HEK293 (cell line): ENCODE results near the gene CSNK1G2.

Experiments used
- CTCF ChIA-PET: fragments of 350-600 bp; formaldehyde crosslinking; extraction: SDS; loops from one replicate; lab custom pipeline; 2021; ENCODE audit warnings: antibody characterized with exemption; lab: Yijun Ruan, JAX
- POLR2A ChIA-PET: fragments of 300-600 bp; formaldehyde crosslinking; extraction: SDS; loops from one replicate; lab custom pipeline; 2020; ENCODE audit warnings: antibody characterized with exemption, inconsistent platforms; lab: Yijun Ruan, JAX
- H3K27ac ChIP-seq: fragments of 200-500 bp; sonication (Bioruptor generic); 2 replicates; pipeline ENCODE4 v1.5.1; 2014; ENCODE audit warnings: low read depth, low read length, control low read depth, inconsistent platforms; ENCODE audit errors: extremely low read depth
- H3K36me3 ChIP-seq, 2 experiments: fragments of 200-500 bp in 1 of 2; sonication (Bioruptor generic) in 1 of 2; 1 replicate in 1 of 2; 2 replicates in 1 of 2; pipeline ENCODE4 v1.5.1; 2014 to 2017; ENCODE audit warnings: inconsistent platforms in 2 of 2, low read length in 2 of 2; ENCODE audit not compliant: control insufficient read depth in 2 of 2, insufficient read depth in 1 of 2
- H3K4me1 ChIP-seq: fragments of 200-500 bp; sonication (Bioruptor generic); 2 replicates; pipeline ENCODE4 v1.5.1; 2014; ENCODE audit warnings: mild to moderate bottlenecking, low read length, inconsistent platforms; ENCODE audit not compliant: control insufficient read depth, insufficient read depth
- H3K4me3 ChIP-seq: 2 replicates; pipeline ENCODE4 v1.5.1; 2011; ENCODE audit warnings: low read depth, mild to moderate bottlenecking, control low read depth, low read length, moderate library complexity
- H3K9me3 ChIP-seq: fragments of 200-500 bp; sonication (Bioruptor generic); 2 replicates; pipeline ENCODE4 v1.5.1; 2014; ENCODE audit warnings: low read depth, low read length, inconsistent platforms; ENCODE audit not compliant: control insufficient read depth, insufficient read depth
- IKZF3 ChIP-seq: fragments of 450-650 bp; IDR thresholded peaks from 2 replicates; pipeline ENCODE4 v1.5.0; 2018; ENCODE audit warnings: missing biosample characterization, mild to moderate bottlenecking, missing genetic modification characterization, moderate library complexity
- PRDM10 ChIP-seq: fragments of 450-650 bp; formaldehyde crosslinking; IDR thresholded peaks from 2 replicates; pipeline ENCODE4 v1.5.1; 2016; ENCODE audit warnings: missing biosample characterization, missing genetic modification characterization
- PRDM2 ChIP-seq: fragments of 450-650 bp; formaldehyde crosslinking; IDR thresholded peaks from 2 replicates; pipeline ENCODE4 v1.5.1; 2016; ENCODE audit warnings: missing biosample characterization, missing genetic modification characterization, borderline replicate concordance
- RBAK ChIP-seq: fragments of 450-650 bp; formaldehyde crosslinking; IDR thresholded peaks from 2 replicates; pipeline ENCODE4 v1.5.1; 2016; ENCODE audit warnings: missing biosample characterization, missing genetic modification characterization
- SCRT1 ChIP-seq: fragments of 450-650 bp; formaldehyde crosslinking; IDR thresholded peaks from 2 replicates; pipeline ENCODE4 v1.5.1; 2016; ENCODE audit warnings: missing biosample characterization, missing genetic modification characterization, borderline replicate concordance
- SCRT2 ChIP-seq: fragments of 450-650 bp; formaldehyde crosslinking; IDR thresholded peaks from 2 replicates; pipeline ENCODE4 v1.5.1; 2016; ENCODE audit warnings: missing biosample characterization, missing genetic modification characterization
- SP7 ChIP-seq: fragments of 450-650 bp; formaldehyde crosslinking; IDR thresholded peaks from 2 replicates; pipeline ENCODE4 v1.5.1; 2016; ENCODE audit warnings: missing biosample characterization, missing genetic modification characterization
- ZBTB6 ChIP-seq: fragments of 450-650 bp; formaldehyde crosslinking; IDR thresholded peaks from 2 replicates; pipeline ENCODE4 v1.5.1; 2017; ENCODE audit warnings: missing biosample characterization, missing genetic modification characterization
- ZBTB8A ChIP-seq: fragments of 450-650 bp; formaldehyde crosslinking; IDR thresholded peaks from 2 replicates; pipeline ENCODE4 v1.5.1; 2016; ENCODE audit warnings: missing biosample characterization, missing genetic modification characterization
- ZNF184 ChIP-seq: fragments of 450-650 bp; IDR thresholded peaks from 2 replicates; pipeline ENCODE4 v1.5.1; 2018; ENCODE audit warnings: missing biosample characterization, mild to moderate bottlenecking, missing genetic modification characterization
- ZNF2 ChIP-seq: fragments of 450-650 bp; formaldehyde crosslinking; IDR thresholded peaks from 2 replicates; pipeline ENCODE4 v1.5.1; 2016; ENCODE audit warnings: missing biosample characterization, missing genetic modification characterization
- ZNF211 ChIP-seq: fragments of 450-650 bp; formaldehyde crosslinking; IDR thresholded peaks from 2 replicates; pipeline ENCODE4 v1.5.1; 2016; ENCODE audit warnings: low read depth, missing biosample characterization, missing genetic modification characterization
- ZNF398 ChIP-seq: fragments of 450-650 bp; formaldehyde crosslinking; IDR thresholded peaks from 2 replicates; pipeline ENCODE4 v1.5.1; 2017; ENCODE audit warnings: missing biosample characterization, missing genetic modification characterization
- ZNF521 ChIP-seq: fragments of 450-650 bp; formaldehyde crosslinking; IDR thresholded peaks from 2 replicates; pipeline ENCODE4 v1.5.1; 2017; ENCODE audit warnings: missing biosample characterization, mild to moderate bottlenecking, missing genetic modification characterization
- ZNF561 ChIP-seq: fragments of 450-650 bp; IDR thresholded peaks from 2 replicates; pipeline ENCODE4 v1.5.1; 2018; ENCODE audit warnings: missing biosample characterization, missing genetic modification characterization, borderline replicate concordance
- ZNF600 ChIP-seq: fragments of 450-650 bp; formaldehyde crosslinking; IDR thresholded peaks from 2 replicates; pipeline ENCODE4 v1.5.1; 2016; ENCODE audit warnings: missing biosample characterization, missing genetic modification characterization
- ZNF629 ChIP-seq: fragments of 450-650 bp; formaldehyde crosslinking; IDR thresholded peaks from 2 replicates; pipeline ENCODE4 v1.5.1; 2017; ENCODE audit warnings: missing biosample characterization, missing genetic modification characterization
- ZNF654 ChIP-seq: fragments of 450-650 bp; formaldehyde crosslinking; IDR thresholded peaks from 2 replicates; pipeline ENCODE4 v1.5.1; 2016; ENCODE audit warnings: low read depth, missing biosample characterization, missing genetic modification characterization
- ZNF830 ChIP-seq: fragments of 450-650 bp; IDR thresholded peaks from 2 replicates; pipeline ENCODE4 v1.5.0; 2018; ENCODE audit warnings: missing biosample characterization, missing genetic modification characterization, low read depth, mild to moderate bottlenecking, moderate library complexity
- ZSCAN23 ChIP-seq: fragments of 450-650 bp; formaldehyde crosslinking; IDR thresholded peaks from 2 replicates; pipeline ENCODE4 v1.5.1; 2016; ENCODE audit warnings: missing biosample characterization, missing genetic modification characterization

Gene CSNK1G2

GRCh38 chr19:1929021-1929742 lies 11.8 kb upstream of the CSNK1G2 start (continued):
- TF ChIP-seq IKZF3 (0 out of 2 replicates have a peak, but pooled peaks have one; percentile 15), SP7 (tag by site-specific recombination) (peak; percentile 40), PRDM10 (tag by site-specific recombination) (peak; percentile 84; the same call in 1 of the 2 replicates), SCRT1 (tag by site-specific recombination) (0 out of 2 replicates have a peak, but pooled peaks have one; percentile 26), ZNF600 (tag by site-specific recombination) (0 out of 2 replicates have a peak, but pooled peaks have one; percentile 24), ZBTB8A (tag by site-specific recombination) (peak; percentile 99), ZNF654 (peak; percentile 60), ZNF211 (tag by site-specific recombination) (no peak), ZNF184 (no peak), SCRT2 (peak; percentile 71; the same call in 1 of the 2 replicates), ZNF2 (tag by site-specific recombination) (peak; percentile 45; the same call in 1 of the 2 replicates), ZNF561 (tag by site-specific recombination) (peak; percentile 61; the same call in 1 of the 2 replicates)

- no peak overlapping the region for H3K27ac ChIP-seq
- no peaks in the 10 kb centered on the region for H3K9me3 ChIP-seq
- CTCF ChIA-PET = interaction anchor here (0.7 to 1.3 kb wide), 2 partner anchors 11 to 31 kb away, joined by 3 to 6 read pairs; no protein-coding TSS in a partner anchor
- peak; percentile 92 for TF ChIP-seq RBAK
- no peak for TF ChIP-seq ZBTB6 (tag by site-specific recombination)
- TF ChIP-seq, all 188 proteins: peak for 1
- Histone ChIP-seq H3K4me3 (no peak overlapping the region), H3K4me1 (no peaks in the 10 kb centered on the region), H3K36me3 (no peaks in the 10 kb centered on the region; a peak in 1 of 3 replicates)
- POLR2A ChIA-PET = no interaction called here
These were observed 9.5 kb upstream of the CSNK1G2 start for GRCh38 chr19:1931445-1931844.

GRCh38 chr19:1932395-1932794 lies 8.6 kb upstream of the CSNK1G2 start:
- ChIA-PET POLR2A (interaction anchor here (0.6 kb wide), 1 partner anchor 88 kb away, joined by 5 read pairs; no protein-coding TSS in a partner anchor), CTCF (no interaction called here)
- no peak overlapping the region for H3K27ac ChIP-seq
- H3K4me3 ChIP-seq = no peak overlapping the region
- H3K9me3 ChIP-seq = no peaks in the 10 kb centered on the region
- H3K36me3 ChIP-seq = no peaks in the 10 kb centered on the region
- H3K4me1 ChIP-seq = no peaks in the 10 kb centered on the region
- TF ChIP-seq ZNF629 (tag by site-specific recombination) = no peak
- no peak for TF ChIP-seq PRDM2 (tag by site-specific recombination)
- no peak for TF ChIP-seq ZNF830 (tag by site-specific recombination)
- TF ChIP-seq ZNF398 (tag by site-specific recombination) = no peak
- TF ChIP-seq ZNF521 (tag by site-specific recombination) = no peak
- no peak for TF ChIP-seq ZSCAN23 (tag by site-specific recombination)
